HK-2 (cell line): ENCODE data around the gene KIF1A.
"Not testable (repeated sequence)": the region's sequence is repeated elsewhere in the genome, so short reads cannot be mapped to it uniquely, and the experiment has no call there.

Experiments used
- DNase-seq: peaks from one replicate; pipeline ENCODE4 v3.0.0-alpha.2; 2018; ENCODE audit not compliant: unreplicated experiment

KIF1A gene

GRCh38 chr2:240848900-240849680, 29.1 kb upstream of the KIF1A start:
- no peak for DNase-seq

GRCh38 chr2:240847817-240848216, 27.8 kb upstream of the KIF1A start:
- no peak for DNase-seq

- DNase-seq: no peak
These were observed 27.0 kb upstream of the KIF1A start for GRCh38 chr2:240846873-240847595.

- not testable (repeated sequence) for DNase-seq
These were observed 26.3 kb upstream of the KIF1A start for GRCh38 chr2:240846309-240846708.

GRCh38 chr2:240840435-240841060, 20.5 kb upstream of the KIF1A start:
- DNase-seq: peak; percentile 66

DNA sequence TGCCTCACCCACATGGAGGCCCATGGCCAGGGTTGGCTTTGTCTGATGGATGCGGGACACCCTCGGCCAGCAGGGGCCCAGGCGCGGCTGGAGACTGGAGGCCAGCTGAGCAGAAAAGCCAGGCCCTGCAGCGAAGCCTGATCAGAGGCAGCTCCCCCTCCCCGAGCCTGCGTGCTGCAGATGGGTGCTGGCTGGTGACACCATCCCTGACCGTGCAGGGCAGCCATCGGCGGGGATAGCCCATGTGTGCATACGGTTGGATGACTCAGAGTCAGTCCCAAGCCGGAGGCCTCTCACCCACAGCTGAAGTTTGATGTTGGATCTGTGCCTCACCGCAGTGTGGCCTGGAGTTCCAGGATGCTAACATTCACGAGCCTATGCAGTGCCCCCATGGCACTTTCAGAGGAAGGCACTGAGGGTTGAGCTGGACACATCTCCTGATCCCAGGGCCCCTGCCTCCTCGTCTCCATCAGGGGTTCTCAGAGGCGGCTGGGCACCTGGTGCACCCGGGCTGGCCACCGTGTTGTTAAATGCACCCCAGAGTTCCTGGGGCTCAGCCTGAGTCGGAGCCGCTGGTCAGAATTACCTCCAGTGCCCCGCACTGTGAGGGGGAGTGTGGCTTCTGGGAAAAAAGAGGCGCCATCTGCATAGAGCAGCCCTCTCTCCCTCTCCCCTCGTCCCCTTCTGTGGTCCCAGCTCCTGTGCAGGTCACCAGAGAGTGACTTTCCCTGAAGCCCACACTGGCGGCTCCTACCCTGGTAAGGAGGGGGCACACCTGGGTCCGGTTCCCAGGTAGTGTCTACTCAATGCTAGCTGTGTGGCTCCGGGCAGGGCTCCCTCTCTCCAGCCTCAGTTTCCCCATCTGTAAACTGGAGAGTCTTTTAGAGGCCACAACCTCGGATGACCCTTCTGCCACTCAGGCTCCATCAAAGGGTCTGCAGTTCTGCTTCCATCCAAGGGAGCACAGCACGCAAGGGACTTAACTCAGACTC, 19.4 kb upstream of the KIF1A start:
- no peak for DNase-seq

- no peak for DNase-seq
These were observed 17.6 kb upstream of the KIF1A start for GRCh38 chr2:240837621-240838020.

- no peak for DNase-seq
These were observed 16.9 kb upstream of the KIF1A start for GRCh38 chr2:240836781-240837467.

GRCh38 chr2:240835528-240835927, 15.5 kb upstream of the KIF1A start:
- no peak for DNase-seq

DNA sequence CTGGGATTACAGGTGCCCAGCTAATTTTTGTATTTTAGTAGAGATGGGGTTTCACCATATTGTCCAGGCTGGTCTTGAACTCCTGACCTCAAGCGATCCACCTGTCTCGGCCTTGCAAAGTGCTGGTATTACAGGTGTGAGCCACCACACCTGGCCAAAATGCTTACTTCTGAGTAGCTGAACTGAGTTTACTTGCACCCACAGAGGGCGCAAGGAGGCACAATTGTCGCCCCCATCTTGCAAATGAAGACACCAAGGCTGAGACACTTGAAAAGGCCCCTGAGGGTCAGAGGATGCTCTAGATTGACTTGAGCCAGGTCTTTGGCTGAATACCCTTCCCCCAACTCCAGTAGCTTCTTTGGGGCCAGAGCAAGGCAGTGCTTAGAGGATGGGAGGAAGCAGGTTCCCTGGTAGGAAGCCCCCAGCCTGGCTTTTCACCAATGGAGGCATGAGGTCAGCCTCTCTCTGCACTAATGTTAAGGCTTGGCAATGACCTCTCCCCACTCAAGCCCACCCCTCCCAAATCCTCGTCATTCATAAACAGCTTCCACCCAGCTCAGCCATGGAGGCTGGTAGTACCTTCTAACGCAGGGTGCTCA, 14.5 kb upstream of the KIF1A start:
- DNase-seq: no peak

DNA sequence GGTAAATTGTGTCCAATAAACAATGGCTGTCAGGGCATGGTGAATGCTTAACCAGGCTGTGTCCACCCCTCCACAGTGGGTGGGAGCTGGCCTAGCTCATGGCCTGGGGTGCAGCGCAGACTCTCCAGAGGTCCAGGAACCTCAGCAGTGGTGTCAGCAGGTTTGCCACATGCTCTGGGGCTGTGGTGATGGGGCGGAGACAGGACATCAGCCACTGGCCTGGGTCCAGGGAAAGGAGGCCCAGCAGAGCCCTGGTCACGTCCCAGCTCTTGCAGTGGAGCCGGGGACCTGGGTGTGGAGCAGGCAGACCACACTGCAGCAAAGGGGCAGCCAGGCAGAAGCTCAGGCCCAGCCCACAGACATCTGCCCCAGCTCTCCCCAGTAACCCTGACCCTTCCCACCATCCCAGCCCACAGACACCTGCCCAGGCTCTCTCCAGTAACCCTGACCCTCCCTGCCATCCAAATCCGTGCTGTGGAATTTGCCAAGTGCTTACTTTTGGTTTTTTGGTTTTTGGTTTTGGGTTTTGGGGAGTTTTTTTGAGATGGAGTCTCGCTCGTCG, 13.8 kb upstream of the KIF1A start:
- no peak for DNase-seq

DNA sequence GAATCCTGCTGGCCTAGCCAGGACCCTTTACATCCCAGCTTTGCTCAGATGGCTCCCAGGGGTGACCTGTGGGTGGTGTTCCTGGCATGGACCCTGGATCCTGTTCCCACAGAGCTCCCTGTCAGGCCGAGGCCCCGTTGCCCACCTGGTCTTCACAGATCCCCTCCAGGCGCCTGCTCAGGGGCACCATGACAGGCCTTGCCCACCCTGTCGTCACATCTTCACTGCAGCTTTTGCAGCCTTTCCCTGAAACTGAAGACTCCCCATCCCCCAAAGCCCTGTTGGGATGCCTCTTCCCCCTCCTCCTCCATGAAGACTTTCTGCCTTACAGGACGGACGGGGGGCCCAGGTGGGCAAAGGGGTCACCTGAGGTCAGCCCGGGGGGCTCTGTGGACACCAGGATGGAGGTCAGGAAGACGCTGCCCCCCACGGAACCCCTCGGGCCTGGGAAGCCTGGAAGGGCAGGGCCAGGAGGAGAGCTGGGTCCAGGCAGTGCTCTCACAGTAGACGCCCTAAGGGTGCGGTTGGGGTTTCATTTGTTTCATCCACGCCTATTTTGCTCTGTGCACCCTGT, 13.0 kb upstream of the KIF1A start:
- DNase-seq: no peak

DNA sequence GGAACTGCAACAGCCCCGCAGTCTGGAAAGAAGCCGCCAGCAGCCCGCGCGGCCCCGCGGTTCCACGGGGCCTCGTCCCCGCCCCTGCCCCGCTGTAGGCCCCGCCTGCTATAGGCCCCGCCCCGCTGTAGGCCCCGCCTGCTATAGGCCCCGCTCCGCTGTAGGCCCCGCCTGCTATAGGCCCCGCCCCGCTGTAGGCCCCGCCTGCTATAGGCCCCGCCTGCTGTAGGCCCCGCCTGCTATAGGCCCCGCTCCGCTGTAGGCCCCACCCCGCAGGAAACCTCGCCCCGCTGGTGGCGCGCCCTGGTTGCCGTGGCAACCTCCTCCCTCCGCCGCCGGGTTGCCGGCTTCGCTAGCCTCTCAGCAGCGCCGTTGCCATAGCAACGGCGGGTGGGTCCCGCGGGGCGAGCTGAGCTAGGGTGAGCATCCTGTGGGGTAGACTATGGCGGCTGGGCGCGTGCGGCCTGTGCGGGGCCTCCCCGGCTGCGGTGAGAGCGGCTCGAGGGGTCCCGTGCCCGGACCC, 12.2 kb upstream of the KIF1A start:
- DNase-seq: no peak

GRCh38 chr2:240831594-240832204, 11.7 kb upstream of the KIF1A start:
- no peak for DNase-seq

DNA sequence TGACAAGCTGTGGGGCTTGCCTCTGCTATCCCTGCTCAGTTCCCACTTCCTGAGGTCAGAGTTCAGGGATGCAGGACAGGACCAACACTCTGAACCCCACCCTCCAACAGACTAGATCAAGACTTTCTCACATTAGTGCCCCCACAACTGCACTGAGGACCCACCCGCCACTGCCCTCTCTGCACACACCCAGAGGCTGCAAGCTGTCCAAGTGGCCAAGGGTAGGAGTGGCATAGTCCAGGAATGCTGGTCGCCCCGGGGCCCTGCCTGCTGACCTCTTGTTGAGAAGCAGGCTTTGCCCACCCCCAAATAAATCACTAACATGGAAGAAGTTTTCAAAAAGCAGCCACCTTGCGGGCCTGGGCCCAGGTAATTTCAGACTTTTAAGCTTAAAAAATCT, 5.5 kb upstream of the KIF1A start:
- no peak for DNase-seq

DNA sequence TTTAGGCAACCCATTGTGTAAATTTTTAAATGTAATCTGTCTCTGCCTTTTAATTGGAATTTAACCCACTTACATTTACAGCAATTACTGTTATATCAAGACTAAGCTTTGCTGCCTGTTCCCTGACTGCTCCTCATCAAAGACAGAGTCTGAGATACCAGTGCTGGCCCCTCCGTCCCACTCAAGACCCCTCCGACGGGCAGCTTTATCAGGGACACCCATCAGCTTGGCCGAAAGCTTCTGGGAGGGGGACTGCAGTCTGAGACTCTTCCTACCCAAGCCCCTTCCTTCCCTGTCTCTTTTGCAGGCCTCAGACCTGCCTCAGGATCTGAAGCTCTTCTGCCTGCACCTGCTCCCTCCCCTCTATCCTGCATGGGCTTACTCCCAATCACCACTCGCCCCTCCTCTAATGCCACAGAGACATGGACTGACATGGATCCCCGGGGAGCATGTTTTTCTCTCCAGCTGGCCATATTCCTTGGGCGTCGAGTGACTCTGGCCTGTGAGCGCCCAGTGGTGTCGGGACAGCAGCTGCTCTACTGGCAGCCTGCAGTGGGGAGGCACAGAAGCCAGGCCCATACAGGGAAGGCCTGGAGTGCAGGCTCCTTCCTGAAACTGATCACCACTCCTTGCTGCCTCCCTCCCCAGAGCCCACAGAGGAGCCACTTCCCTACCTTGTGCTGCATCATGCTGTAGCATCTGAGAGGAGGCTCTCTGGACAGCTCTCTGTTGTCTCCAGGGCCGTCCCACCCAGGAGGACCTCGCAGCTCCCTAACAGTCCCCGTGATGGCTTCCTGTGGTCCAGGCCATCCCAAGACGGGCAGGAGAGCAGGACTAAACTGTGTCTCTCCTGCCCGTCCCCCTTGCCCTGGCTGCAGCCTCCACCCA, 3.7 kb upstream of the KIF1A start:
- no peak for DNase-seq

DNA sequence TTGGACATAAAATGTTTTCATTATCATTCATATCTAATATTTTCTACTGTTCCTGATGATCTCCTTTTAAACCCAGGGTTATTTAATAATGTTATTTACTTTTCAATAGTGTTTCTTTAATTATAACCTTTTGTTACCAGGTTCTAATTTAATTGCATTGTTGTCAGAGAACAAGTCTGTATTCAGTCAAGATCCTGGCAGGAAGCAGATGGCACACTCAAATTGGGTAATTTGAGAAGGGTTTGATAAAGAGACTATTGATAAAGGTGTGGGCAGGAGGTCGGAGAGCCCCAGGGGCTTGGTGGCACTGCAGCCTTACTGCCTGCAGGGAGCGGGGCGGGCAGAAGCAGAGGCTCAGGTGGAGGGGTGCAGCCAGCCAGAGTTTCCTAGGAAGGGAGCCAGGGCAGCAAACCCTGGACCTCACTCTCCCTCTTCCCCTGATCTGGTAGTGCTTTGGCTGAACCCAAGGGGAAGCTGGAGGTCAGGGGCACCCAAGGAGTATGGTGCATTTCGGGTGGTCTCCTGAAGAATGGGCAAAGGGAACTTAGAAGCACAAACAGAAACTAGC, 2.3 kb upstream of the KIF1A start:
- DNase-seq: no peak

DNA sequence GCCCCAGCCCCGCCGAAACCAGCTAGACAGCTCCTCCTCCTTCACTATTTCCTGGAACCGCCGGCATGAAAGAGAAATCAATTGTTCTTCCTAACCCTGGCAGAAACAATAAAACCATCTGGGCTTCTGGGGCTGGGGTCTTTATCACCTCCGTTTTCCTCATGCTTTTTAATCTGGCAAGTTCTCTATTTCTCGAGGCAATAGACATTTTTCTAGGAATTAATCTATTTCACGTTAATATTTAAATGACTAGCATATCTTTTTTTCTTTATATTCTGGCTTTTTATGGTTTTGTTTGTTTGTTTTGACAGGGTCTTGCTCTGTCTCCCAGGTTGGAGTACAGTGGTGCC, 1.4 kb upstream of the KIF1A start:
- DNase-seq: no peak
